GM23338 (cell line): ENCODE data around the gene SERPINI1. TPM values are rescaled to one million over a fixed set of nuclear protein-coding genes. Genes with fewer than 3 reads are reported as not detected.
A peak's percentile ranks its signal among the peaks of the same experiment; 100 is the strongest.

ENCODE experiments used
- ATAC-seq: fragments of 200-7000 bp; cut with Tn5 transposase; 3 replicates; pipeline ENCODE4 v1.9.1; 2020
- DNase-seq: peaks from one replicate; pipeline ENCODE4 v3.0.0-alpha.2; 2015; ENCODE audit warnings: low spot score
- H2AFZ ChIP-seq: fragments of 200-600 bp; sonication (generic); 2 replicates; pipeline ENCODE4 v1.8.0; 2016; ENCODE audit warnings: antibody characterized with exemption, mild to moderate bottlenecking, moderate library complexity
- H3F3A ChIP-seq: fragments of 200-600 bp; sonication (generic); replicated peaks from 2 replicates; pipeline ENCODE4 v1.8.0; 2017; ENCODE audit warnings: antibody characterized with exemption, mixed run types, low read depth
- H3K27ac ChIP-seq: fragments of 200-600 bp; sonication (generic); 2 replicates; pipeline ENCODE4 v1.6.1; 2016; ENCODE audit warnings: low read depth
- H3K27me3 ChIP-seq: fragments of 200-600 bp; sonication (generic); 2 replicates; pipeline ENCODE4 v1.8.0; 2016; ENCODE audit warnings: mild to moderate bottlenecking, mixed run types, moderate library complexity; ENCODE audit not compliant: insufficient read depth
- H3K36me3 ChIP-seq: fragments of 200-600 bp; sonication (generic); 2 replicates; pipeline ENCODE4 v1.8.0; 2016; ENCODE audit warnings: mild to moderate bottlenecking; ENCODE audit not compliant: insufficient read depth
- H3K4me1 ChIP-seq: fragments of 200-600 bp; sonication (generic); 2 replicates; pipeline ENCODE4 v1.8.0; 2016; ENCODE audit warnings: mild to moderate bottlenecking, moderate library complexity; ENCODE audit not compliant: insufficient read depth
- H3K4me2 ChIP-seq: fragments of 200-600 bp; sonication (generic); 2 replicates; pipeline ENCODE4 v1.7.1; 2017; ENCODE audit warnings: mixed run types
- H3K4me3 ChIP-seq: fragments of 200-600 bp; sonication (generic); 2 replicates; pipeline ENCODE4 v1.6.1; 2016; ENCODE audit warnings: mixed run types
- H3K79me2 ChIP-seq: fragments of 200-600 bp; sonication (generic); replicated peaks from 2 replicates; pipeline ENCODE4 v1.8.0; 2017; ENCODE audit warnings: mild to moderate bottlenecking; ENCODE audit not compliant: insufficient read depth
- H3K9me2 ChIP-seq: fragments of 200-600 bp; sonication (generic); 2 replicates; pipeline ENCODE4 v1.8.0; 2017; ENCODE audit not compliant: insufficient read depth
- H4K20me1 ChIP-seq: fragments of 200-600 bp; sonication (generic); replicated peaks from 2 replicates; pipeline ENCODE4 v1.8.0; 2017; ENCODE audit warnings: mild to moderate bottlenecking; ENCODE audit not compliant: insufficient read depth
- H3K27ac Mint-ChIP-seq: 2 replicates; pipeline ENCODE4 v1.8.0; 2020; ENCODE audit warnings: inconsistent platforms, mild to moderate bottlenecking, moderate library complexity, mixed read lengths
- H3K27me3 Mint-ChIP-seq: 3 replicates; pipeline ENCODE4 v1.8.0; 2022; ENCODE audit warnings: low read depth, mild to moderate bottlenecking, moderate library complexity, mixed read lengths, inconsistent platforms; ENCODE audit not compliant: insufficient read depth, poor library complexity
- H3K36me3 Mint-ChIP-seq: 3 replicates; pipeline ENCODE4 v1.8.0; 2021; ENCODE audit warnings: low read depth, mild to moderate bottlenecking, inconsistent platforms, moderate library complexity, mixed read lengths
- H3K4me1 Mint-ChIP-seq: 3 replicates; pipeline ENCODE4 v1.8.0; 2020; ENCODE audit warnings: mild to moderate bottlenecking, inconsistent platforms, mixed read lengths
- H3K4me3 Mint-ChIP-seq: 3 replicates; pipeline ENCODE4 v1.8.0; 2021; ENCODE audit warnings: moderate library complexity, mild to moderate bottlenecking, inconsistent platforms, mixed read lengths
- H3K9me3 Mint-ChIP-seq: 3 replicates; pipeline ENCODE4 v1.8.0; 2020; ENCODE audit warnings: moderate library complexity, mild to moderate bottlenecking, inconsistent platforms, mixed read lengths
- CREB1 ChIP-seq: fragments of 250-450 bp; sonication (Bioruptor Pico); IDR thresholded peaks from 2 replicates; pipeline ENCODE4 v1.5.0; 2020; ENCODE audit warnings: low read depth, mild to moderate bottlenecking, moderate library complexity
- CTCF ChIP-seq, 2 experiments: fragments of 200-600 bp in 1 of 2; sonication (generic) in 1 of 2; conservative IDR thresholded peaks; 2 replicates each; pipeline versions ENCODE4 v1.5.1 to v1.6.1; 2016 to 2017; ENCODE audit warnings: antibody characterized with exemption in 2 of 2, low read depth in 2 of 2, mild to moderate bottlenecking in 2 of 2, moderate library complexity in 1 of 2
- ETS1 ChIP-seq: IDR thresholded peaks from 2 replicates; pipeline ENCODE4 v1.6.1; 2016; ENCODE audit warnings: antibody characterized with exemption
- EZH2phosphoT487 ChIP-seq: fragments of 200-600 bp; sonication (generic); IDR thresholded peaks from one replicate; pipeline ENCODE4 v1.8.1; 2018; ENCODE audit warnings: antibody characterized with exemption; ENCODE audit not compliant: unreplicated experiment
- JUNB ChIP-seq: IDR thresholded peaks from one replicate; pipeline ENCODE4 v1.6.1; 2016; ENCODE audit warnings: antibody characterized with exemption; ENCODE audit not compliant: unreplicated experiment
- POLR2AphosphoS5 ChIP-seq: IDR thresholded peaks from 2 replicates; pipeline ENCODE4 v1.6.1; 2016; ENCODE audit warnings: antibody characterized with exemption, low read depth
- REST ChIP-seq: IDR thresholded peaks from one replicate; pipeline ENCODE4 v1.6.1; 2018; ENCODE audit warnings: antibody characterized with exemption; ENCODE audit not compliant: unreplicated experiment
- ZNF114 ChIP-seq: fragments of 250-450 bp; sonication (Bioruptor Pico); IDR thresholded peaks from 2 replicates; pipeline ENCODE4 v1.5.0; 2020; ENCODE audit warnings: mild to moderate bottlenecking, moderate library complexity
- ZNF331 ChIP-seq: fragments of 250-450 bp; sonication (Bioruptor Pico); IDR thresholded peaks from 2 replicates; pipeline ENCODE4 v1.5.0; 2020; ENCODE audit warnings: low read depth, mild to moderate bottlenecking, moderate library complexity
- polyA plus RNA-seq: library from polyadenylated mRNA; unstranded; fragments of >200 nt; fragmentation: Nextera tagmentation; extraction: Ambion mirVana; gene quantifications from 2 replicates; pipeline ENCODE4 v1.2.1, GENCODE V29; 2016
- total RNA-seq: library from RNA; depleted of rRNA; stranded (reverse); fragments of >200 nt; shearing (Covaris generic); gene quantifications from 2 replicates; pipeline ENCODE4 v1.2.3, GENCODE V29; 2014

SERPINI1 gene
- total and polyA plus RNA-seq, 2 experiments from 2014 or later: 9.2 to 26.6 TPM

- no peak for ATAC-seq
- Histone ChIP-seq H3K36me3 (no peaks in the 10 kb centered on the region), H3K9me2 (no peaks in the 10 kb centered on the region), H3F3A (no peaks in the 10 kb centered on the region), H3K79me2 (no peaks in the 10 kb centered on the region), H2AFZ (no peak overlapping the region), H3K27me3 (no peaks in the 10 kb centered on the region), H3K27ac (no peak overlapping the region), H4K20me1 (no peaks in the 10 kb centered on the region), H3K4me2 (no peak overlapping the region), H3K4me1 (peaks cover 18% of the 10 kb centered on the region), H3K4me3 (no peak overlapping the region)
- no peak for TF ChIP-seq EZH2phosphoT487
- TF ChIP-seq CTCF (conservative IDR thresholded peaks at IDR 0.05; ENCODE audit: low read depth in 2 of 2): no peak
- TF ChIP-seq ZNF114 (CRISPR knock-in tag): no peak
- TF ChIP-seq POLR2AphosphoS5: no peak
- Mint-ChIP-seq H3K4me3 (no peak overlapping the region), H3K4me1 (peaks cover 13% of the 10 kb centered on the region), H3K27ac (no peak overlapping the region), H3K36me3 (peaks cover 3% of the 10 kb centered on the region; the same call in 1 of the 3 replicates), H3K9me3 (peaks cover 5% of the 10 kb centered on the region; the same call in 1 of the 3 replicates), H3K27me3 (no peaks in the 10 kb centered on the region)
- DNase-seq: no peak
Measured at GRCh38 chr3:167777356-167777755, 41.8 kb downstream of the SERPINI1 start.

- H3K27ac Mint-ChIP-seq: no peak overlapping the region
- H3F3A ChIP-seq: no peaks in the 10 kb centered on the region
- no peak for ATAC-seq
- no peak for DNase-seq
- H3K36me3 ChIP-seq: no peaks in the 10 kb centered on the region
- H3K9me2 ChIP-seq: 0 out of 2 replicates have a peak, but pooled peaks cover 9% of the 10 kb centered on the region
- H3K4me1 ChIP-seq: peaks cover 18% of the 10 kb centered on the region
- H3K4me3 ChIP-seq: no peak overlapping the region
- no peaks in the 10 kb centered on the region for H3K27me3 ChIP-seq
- no peak overlapping the region for H3K27ac ChIP-seq
- peaks cover 5% of the 10 kb centered on the region; the same call in 1 of the 3 replicates for H3K9me3 Mint-ChIP-seq
- no peaks in the 10 kb centered on the region for H4K20me1 ChIP-seq
- no peak overlapping the region for H2AFZ ChIP-seq
- H3K36me3 Mint-ChIP-seq: peaks cover 3% of the 10 kb centered on the region; the same call in 1 of the 3 replicates
- H3K4me2 ChIP-seq: peak overlapping the region; percentile 58; the same call in 1 of the 2 replicates
- no peak overlapping the region for H3K4me3 Mint-ChIP-seq
- H3K79me2 ChIP-seq: no peaks in the 10 kb centered on the region
- H3K4me1 Mint-ChIP-seq: peaks cover 13% of the 10 kb centered on the region
- no peaks in the 10 kb centered on the region for H3K27me3 Mint-ChIP-seq
- no peak for TF ChIP-seq EZH2phosphoT487
- TF ChIP-seq REST: no peak
- TF ChIP-seq CTCF (conservative IDR thresholded peaks at IDR 0.05; ENCODE audit: low read depth in 2 of 2): no peak
- TF ChIP-seq JUNB: no peak
- no peak for TF ChIP-seq ZNF331 (CRISPR knock-in tag)
- TF ChIP-seq ETS1: no peak
- no peak for TF ChIP-seq CREB1 (CRISPR knock-in tag)
- TF ChIP-seq POLR2AphosphoS5: no peak
Measured at GRCh38 chr3:167780214-167780883, 44.8 kb downstream of the SERPINI1 start.
